Endodermal cell (in vitro differentiated cells): ENCODE results near the gene KLRK1. TPM values are rescaled to one million over a fixed set of nuclear protein-coding genes. Genes with fewer than 3 reads are reported as not detected.

ENCODE experiments used
- total RNA-seq, 2 donors: library from RNA; stranded (reverse); fragmentation: NEBNext Ultra II Directional in 1 of 2; extraction: Animal tissue kit (Norgen Biotek cat#: 25700) in 1 of 2; gene quantifications; 2 replicates in 1 of 2; 3 replicates in 1 of 2; pipeline ENCODE4 v1.2.1, GENCODE V29; 2021

Gene KLRK1
- total RNA-seq, 2 donors from 2014 or later = 0.24 TPM; not detected in 1

Other genes with a start within 250 kb of the KLRK1 start
- gene OLR1, start 217.9 kb downstream of the KLRK1 start, total RNA-seq = under 1 TPM in 1 of 2 donors, not detected in 1; 0.22 TPM
- not detected for gene TMEM52B, start 211.0 kb downstream of the KLRK1 start, total RNA-seq
- gene GABARAPL1, start 177.2 kb downstream of the KLRK1 start, total RNA-seq = 100 to 1,000 TPM; 135 to 191 TPM
- 1 to 10 TPM in 1 of 2 donors, under 1 TPM in 1; 0.59 to 2.2 TPM for gene KLRD1, start 82.2 kb downstream of the KLRK1 start, total RNA-seq
- gene KLRC4, start 19.7 kb upstream of the KLRK1 start, total RNA-seq = not detected
- gene KLRC3, start 30.6 kb upstream of the KLRK1 start, total RNA-seq = not detected
- gene KLRC2, start 46.0 kb upstream of the KLRK1 start, total RNA-seq = not detected
- gene KLRC1, start 63.3 kb upstream of the KLRK1 start, total RNA-seq = not detected
- gene EIF2S3B, start 115.8 kb upstream of the KLRK1 start, total RNA-seq = 1 to 10 TPM; 2.1 to 5.9 TPM
- gene MAGOHB, start 223.6 kb upstream of the KLRK1 start, total RNA-seq = 10 to 100 TPM; 53.8 to 75.8 TPM